K562 (cell line): ENCODE results near the gene PIGT. TPM values are rescaled to one million over a fixed set of nuclear protein-coding genes. Genes with fewer than 3 reads are reported as not detected.

Experiments used
- ATAC-seq: fragments of 200-7000 bp; cut with Tn5 transposase; 3 replicates; pipeline ENCODE4 v1.9.1; 2020; ENCODE audit warnings: moderate library complexity
- BruUV-seq: library from RNA; stranded (reverse); fragments of 400-500 nt; replicated peaks from 2 replicates; lab custom pipeline; 2021; lab: Mats Ljungman, UMichigan
- CTCF ChIA-PET: fragments of 300-600 bp; formaldehyde crosslinking; extraction: SDS; loops from one replicate; lab custom pipeline; 2021; ENCODE audit warnings: low intra/inter-chr PET ratio; lab: Yijun Ruan, JAX
- POLR2A ChIA-PET: fragments of 300-600, 350-650 bp; sonication (Branson Sonifier 250); formaldehyde crosslinking; extraction: SDS; loops from one replicate; lab custom pipeline; 2021; ENCODE audit warnings: antibody characterized with exemption, inconsistent platforms; lab: Yijun Ruan, JAX
- DNase-seq, 4 experiments: peaks; one replicate each; pipeline versions ENCODE4 v3.0.0 to v3.0.0-alpha.2; 2011 to 2018; ENCODE audit warnings: low spot score in 3 of 4, mixed read lengths in 3 of 4; ENCODE audit errors: extremely low read depth in 1 of 4
- FAIRE-seq: peaks from 2 replicates; lab custom pipeline; 2011; peaks lifted over from hg19 to GRCh38; lab: Jason Lieb, UNC
- H2AFZ ChIP-seq: 2 replicates; pipeline ENCODE4 v1.6.0; 2011; ENCODE audit warnings: low read depth, low read length, control low read depth, inconsistent platforms
- H3K27ac ChIP-seq: fragments of 200-600 bp; 3 replicates; pipeline ENCODE4 v1.8.0; 2011; ENCODE audit warnings: low read depth, mild to moderate bottlenecking, control low read depth, inconsistent platforms, low read length, moderate library complexity, mixed read lengths; ENCODE audit errors: extremely low read depth
- H3K27me3 ChIP-seq, 2 experiments: fragments of 300-600 bp in 1 of 2; 2 replicates in 1 of 2; 3 replicates in 1 of 2; pipeline versions ENCODE4 v1.6.0 to v1.8.0; 2011; ENCODE audit warnings: inconsistent platforms in 2 of 2, low read length in 2 of 2, mild to moderate bottlenecking in 1 of 2, mixed read lengths in 1 of 2, moderate library complexity in 1 of 2; ENCODE audit not compliant: control insufficient read depth in 2 of 2, insufficient read depth in 2 of 2
- H3K36me3 ChIP-seq: fragments of 300-600 bp; 3 replicates; pipeline ENCODE4 v1.8.0; 2011; ENCODE audit warnings: mild to moderate bottlenecking, low read length, inconsistent platforms; ENCODE audit not compliant: control insufficient read depth, insufficient read depth
- H3K4me1 ChIP-seq, 2 experiments: fragments of 200-600 bp in 1 of 2; replicated peaks in 1 of 2; 2 replicates in 1 of 2; 3 replicates in 1 of 2; pipeline versions ENCODE4 v1.5.1 to v1.8.0; 2011; ENCODE audit warnings: inconsistent platforms in 2 of 2, low read length in 2 of 2, mild to moderate bottlenecking in 1 of 2, mixed read lengths in 1 of 2, moderate library complexity in 1 of 2; ENCODE audit not compliant: control insufficient read depth in 2 of 2, insufficient read depth in 2 of 2
- H3K4me2 ChIP-seq: 2 replicates; pipeline ENCODE4 v1.6.1; 2011; ENCODE audit warnings: low read length, control low read depth, inconsistent platforms, mixed read lengths; ENCODE audit not compliant: insufficient read depth
- H3K4me3 ChIP-seq: fragments of 200-600 bp; sonication (generic), shearing (Covaris generic); 2 replicates; pipeline ENCODE4 v1.5.1; 2016; ENCODE audit warnings: control low read depth, inconsistent platforms
- H3K79me2 ChIP-seq: fragments of 200-600 bp; 3 replicates; pipeline ENCODE4 v1.8.0; 2011; ENCODE audit warnings: low read length, inconsistent platforms; ENCODE audit not compliant: control insufficient read depth, insufficient read depth
- H3K9ac ChIP-seq, 2 experiments: 2 replicates each; pipeline versions ENCODE4 v1.6.0 to v1.6.1; 2011; ENCODE audit warnings: low read depth in 2 of 2, low read length in 2 of 2, control low read depth in 1 of 2, inconsistent platforms in 1 of 2, mild to moderate bottlenecking in 1 of 2, mixed read lengths in 1 of 2; ENCODE audit not compliant: insufficient read depth in 1 of 2
- H3K9me1 ChIP-seq: one replicate; pipeline ENCODE4 v1.6.0; 2011; ENCODE audit warnings: inconsistent platforms, mild to moderate bottlenecking, low read length, moderate library complexity; ENCODE audit not compliant: control insufficient read depth, insufficient read depth
- H3K9me3 ChIP-seq: replicated peaks from 2 replicates; pipeline ENCODE4 v1.5.1; 2011; ENCODE audit warnings: low read depth, low read length, inconsistent platforms; ENCODE audit not compliant: control insufficient read depth, insufficient read depth
- H4K20me1 ChIP-seq: replicated peaks from 2 replicates; pipeline ENCODE4 v1.6.1; 2011; ENCODE audit warnings: low read length, inconsistent platforms, mixed read lengths; ENCODE audit not compliant: control insufficient read depth, insufficient read depth
- ZNF121 ChIP-seq: sonication (generic); formaldehyde crosslinking; conservative IDR thresholded peaks from 2 replicates; pipeline ENCODE4 v1.8.0; 2022; ENCODE audit warnings: missing genetic modification reagents
- whole genome bisulfite sequencing: fragments of 100-300 bp; shearing (Covaris generic); methylation state at CpG from one replicate; pipeline ENCODE4 v1.1.6; 2016; ENCODE audit warnings: low coverage, mixed read lengths; ENCODE audit not compliant: insufficient coverage; ENCODE audit errors: missing lambda C conversion rate; 5-methylcytosine and 5-hydroxymethylcytosine counted together
- in situ Hi-C: fragments of 300-500 bp; cut with MboI; formaldehyde crosslinking; loops from 4 replicates; pipeline ENCODE4 v1.15.0; 2018; ENCODE audit warnings: inconsistent platforms, mixed read lengths
- intact Hi-C: fragments of 100-400 bp; cut with micrococcal nuclease; formaldehyde crosslinking; loops from 2 replicates; pipeline ENCODE4 v1.14.2; 2022
- polyA plus RNA-seq, 8 experiments: library from polyadenylated mRNA; depleted of rRNA in 4 of 8; stranded (reverse) in 5 of 8; unstranded in 3 of 8; fragments of >200 nt; fragmentation: Nextera tagmentation in 2 of 8; fragmentation: Illumina TruSeq in 1 of 8; extraction: Ambion mirVana in 2 of 8; extraction: Trizol in 1 of 8; gene quantifications; 2 replicates each; pipeline versions ENCODE4 v1.2.1 to v1.2.3, GENCODE V29; 2011 to 2014; ENCODE audit warnings: inconsistent platforms in 1 of 8, missing spikeins in 1 of 8
- total RNA-seq, 7 experiments: library from RNA; depleted of rRNA in 6 of 7; stranded (reverse); fragments of >200 nt in 6 of 7; fragmentation: Illumina TruSeq in 2 of 7; extraction: Trizol in 2 of 7; gene quantifications; 2 replicates each; pipeline versions ENCODE4 v1.2.1 to v1.2.3, GENCODE V29; 2011 to 2021; ENCODE audit warnings: low replicate concordance in 1 of 7
- TF ChIP-seq, protein P1 (sequence below), 3 experiments: IDR thresholded peaks in 2 of 3; conservative IDR thresholded peaks in 1 of 3; 2 replicates each; pipeline ENCODE4 v1.5.1; 2011 to 2012; ENCODE audit warnings: low read length in 3 of 3, mild to moderate bottlenecking in 3 of 3, control low read depth in 2 of 3, improper control_type of control experiment in 1 of 3, inconsistent platforms in 1 of 3, low read depth in 1 of 3, mixed read lengths in 1 of 3, moderate library complexity in 1 of 3; ENCODE audit not compliant: insufficient read depth in 2 of 3
- TF ChIP-seq, protein P2 (sequence below): IDR thresholded peaks from 2 replicates; pipeline ENCODE4 v1.6.1; 2011; ENCODE audit warnings: borderline replicate concordance, low read depth, mild to moderate bottlenecking, moderate library complexity, low read length; ENCODE audit not compliant: insufficient read depth, poor library complexity, severe bottlenecking

PIGT gene
- total and polyA plus RNA-seq, 9 of the 15 experiments (the other 6 are each of a cell fraction or from before 2014, with no cell fraction given): 14.6 to 108 (median 46.9) TPM

DNA sequence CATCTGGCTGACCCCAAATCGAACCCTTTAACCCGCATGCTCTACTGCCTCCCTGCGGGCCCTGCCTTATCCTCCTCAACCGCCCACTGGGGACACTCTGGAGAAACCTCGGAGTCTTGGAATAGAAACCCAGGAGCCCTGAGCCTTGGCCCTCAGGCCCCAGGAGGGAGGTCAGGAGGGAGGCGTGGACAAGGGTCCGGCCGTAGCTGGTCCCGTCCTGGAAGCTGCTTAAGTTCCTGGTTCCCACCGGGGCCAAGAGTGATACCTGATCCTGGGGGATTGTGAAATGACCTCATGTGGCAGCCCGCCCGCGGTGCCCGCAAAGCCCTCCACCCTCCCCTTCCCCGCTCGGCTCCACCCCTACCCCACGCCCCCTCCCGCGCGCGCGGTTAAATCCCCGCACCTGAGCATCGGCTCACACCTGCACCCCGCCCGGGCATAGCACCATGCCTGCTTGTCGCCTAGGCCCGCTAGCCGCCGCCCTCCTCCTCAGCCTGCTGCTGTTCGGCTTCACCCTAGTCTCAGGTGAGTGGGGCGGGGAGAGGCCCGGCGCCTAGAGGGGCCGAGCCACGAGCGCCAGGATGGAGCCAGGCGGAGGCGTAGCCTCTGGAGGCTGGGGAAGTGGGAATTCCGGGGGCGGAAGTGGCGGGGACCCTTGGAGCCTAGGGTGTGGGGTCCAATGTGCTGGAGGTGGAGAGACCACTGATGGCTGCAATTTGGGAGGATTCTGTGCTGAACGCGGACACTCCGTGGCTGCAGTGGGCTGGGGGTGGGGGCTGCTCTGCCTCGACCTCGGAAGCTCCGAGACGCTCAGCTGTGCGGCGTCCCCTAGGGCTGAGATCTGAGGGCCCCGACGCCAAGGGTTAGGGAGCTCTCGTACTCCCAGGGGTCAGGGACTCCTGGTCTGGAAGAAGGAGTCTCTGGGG lies 53.7 kb downstream of the PIGT start, which contains the start of gene WFDC2:
TSS of gene WFDC2 (plus strand) at position 418 of the 926 bp plus-strand sequence. CDS start at position 447, 29 bp downstream.
- Histone ChIP-seq H3K27me3 (peaks cover 26 to 35% of the 10 kb centered on the region in 2 experiments; a peak in 4 of 5 replicates), H4K20me1 (0 out of 2 replicates have a peak, but pooled peaks cover 3% of the 10 kb centered on the region), H3K4me2 (no peak within 1 kb of the TSS), H3K4me3 (no peak within 1 kb of the TSS), H3K9me1 (peaks cover 2% of the 10 kb centered on the region), H3K9ac (no peak within 1 kb of the TSS), H3K9me3 (no peaks in the 10 kb centered on the region), H3K4me1 (peaks cover 0 to 16% of the 10 kb centered on the region in 2 experiments; a peak in 2 of 5 replicates), H3K79me2 (no peaks in the 10 kb centered on the region), H3K36me3 (no peaks in the 10 kb centered on the region), H2AFZ (no peak within 1 kb of the TSS), H3K27ac (no peak within 1 kb of the TSS)
- TF ChIP-seq ZNF121 (CRISPR knock-in tag): no peak
- TF ChIP-seq, protein P1, sequence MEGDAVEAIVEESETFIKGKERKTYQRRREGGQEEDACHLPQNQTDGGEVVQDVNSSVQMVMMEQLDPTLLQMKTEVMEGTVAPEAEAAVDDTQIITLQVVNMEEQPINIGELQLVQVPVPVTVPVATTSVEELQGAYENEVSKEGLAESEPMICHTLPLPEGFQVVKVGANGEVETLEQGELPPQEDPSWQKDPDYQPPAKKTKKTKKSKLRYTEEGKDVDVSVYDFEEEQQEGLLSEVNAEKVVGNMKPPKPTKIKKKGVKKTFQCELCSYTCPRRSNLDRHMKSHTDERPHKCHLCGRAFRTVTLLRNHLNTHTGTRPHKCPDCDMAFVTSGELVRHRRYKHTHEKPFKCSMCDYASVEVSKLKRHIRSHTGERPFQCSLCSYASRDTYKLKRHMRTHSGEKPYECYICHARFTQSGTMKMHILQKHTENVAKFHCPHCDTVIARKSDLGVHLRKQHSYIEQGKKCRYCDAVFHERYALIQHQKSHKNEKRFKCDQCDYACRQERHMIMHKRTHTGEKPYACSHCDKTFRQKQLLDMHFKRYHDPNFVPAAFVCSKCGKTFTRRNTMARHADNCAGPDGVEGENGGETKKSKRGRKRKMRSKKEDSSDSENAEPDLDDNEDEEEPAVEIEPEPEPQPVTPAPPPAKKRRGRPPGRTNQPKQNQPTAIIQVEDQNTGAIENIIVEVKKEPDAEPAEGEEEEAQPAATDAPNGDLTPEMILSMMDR (IDR thresholded peaks at IDR 0.05 in 2 of 3, conservative IDR thresholded peaks at IDR 0.05 in 1 of 3; ENCODE audit: insufficient read depth in 2 of 3, low read depth in 1 of 3, low read length in 3 of 3): peak in 2 of 3 experiments; percentile 22 to 69; a peak in 4 of 6 replicates
- TF ChIP-seq, protein P2, sequence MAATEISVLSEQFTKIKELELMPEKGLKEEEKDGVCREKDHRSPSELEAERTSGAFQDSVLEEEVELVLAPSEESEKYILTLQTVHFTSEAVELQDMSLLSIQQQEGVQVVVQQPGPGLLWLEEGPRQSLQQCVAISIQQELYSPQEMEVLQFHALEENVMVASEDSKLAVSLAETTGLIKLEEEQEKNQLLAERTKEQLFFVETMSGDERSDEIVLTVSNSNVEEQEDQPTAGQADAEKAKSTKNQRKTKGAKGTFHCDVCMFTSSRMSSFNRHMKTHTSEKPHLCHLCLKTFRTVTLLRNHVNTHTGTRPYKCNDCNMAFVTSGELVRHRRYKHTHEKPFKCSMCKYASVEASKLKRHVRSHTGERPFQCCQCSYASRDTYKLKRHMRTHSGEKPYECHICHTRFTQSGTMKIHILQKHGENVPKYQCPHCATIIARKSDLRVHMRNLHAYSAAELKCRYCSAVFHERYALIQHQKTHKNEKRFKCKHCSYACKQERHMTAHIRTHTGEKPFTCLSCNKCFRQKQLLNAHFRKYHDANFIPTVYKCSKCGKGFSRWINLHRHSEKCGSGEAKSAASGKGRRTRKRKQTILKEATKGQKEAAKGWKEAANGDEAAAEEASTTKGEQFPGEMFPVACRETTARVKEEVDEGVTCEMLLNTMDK: peak; percentile 7
- CTCF ChIA-PET: no interaction called here
- BruUV-seq: no TSS peak
- WGBS: 11% methylated on average over 33 of the region's 54 CpGs
- FAIRE-seq (no peak), DNase-seq (peak in 1 of 4 experiments; percentile 11), ATAC-seq (peak; percentile 78)
- POLR2A ChIA-PET: interaction anchor here (0.7 kb wide), 2 partner anchors 12 to 20 kb away, joined by 3 read pairs; no protein-coding TSS in a partner anchor
- intact Hi-C loops: no loop called here
- in situ Hi-C loops: no loop called here
